Esophagus squamous epithelium (tissue), 5 donors: ENCODE data around the gene PRSS48. TPM values are rescaled to one million over a fixed set of nuclear protein-coding genes. Genes with fewer than 3 reads are reported as not detected.

Source experiments
- DNase-seq: peaks from one replicate; lab custom pipeline; 2025; lab: John Stamatoyannopoulos, UW
- H3K27ac ChIP-seq, 4 donors: fragments of 200-600 bp; sonication (generic); one replicate each; pipeline ENCODE4 v1.5.1; 2016 to 2019; ENCODE audit warnings: mild to moderate bottlenecking in 1 of 4
- H3K27me3 ChIP-seq, 4 donors: fragments of 200-600 bp; sonication (generic); 1 replicate in 3 of 4; 2 replicates in 1 of 4; pipeline versions ENCODE4 v1.5.1 to v1.6.0; 2017 to 2021; ENCODE audit warnings: antibody characterized with exemption in 1 of 4
- H3K36me3 ChIP-seq, 3 donors: fragments of 200-600 bp; sonication (generic); one replicate each; pipeline ENCODE4 v1.5.1; 2016 to 2019
- H3K4me1 ChIP-seq, 3 donors: fragments of 200-600 bp; sonication (generic); one replicate each; pipeline ENCODE4 v1.5.1; 2017 to 2019
- H3K4me3 ChIP-seq, 4 donors: fragments of 200-600 bp; sonication (generic); 1 replicate in 3 of 4; 2 replicates in 1 of 4; pipeline ENCODE4 v1.5.1; 2016 to 2019; ENCODE audit warnings: mild to moderate bottlenecking in 2 of 4, moderate library complexity in 1 of 4
- H3K9me3 ChIP-seq, 3 donors: fragments of 200-600 bp; sonication (generic); one replicate each; pipeline ENCODE4 v1.5.1; 2016 to 2019
- CTCF ChIP-seq, 6 experiments: fragments of 450-650 bp in 4 of 6; fragments of 200-600 bp in 2 of 6; sonication (generic) in 2 of 6; IDR thresholded peaks; one replicate each; pipeline ENCODE4 v1.5.1; 2016 to 2019; ENCODE audit warnings: antibody characterized with exemption in 6 of 6, mild to moderate bottlenecking in 4 of 6, moderate library complexity in 4 of 6
- POLR2A ChIP-seq, 4 donors: fragments of 450-650 bp; IDR thresholded peaks; one replicate each; pipeline ENCODE4 v1.6.1; 2017; ENCODE audit warnings: antibody characterized with exemption in 4 of 4, mild to moderate bottlenecking in 4 of 4, moderate library complexity in 3 of 4
- WGBS, 2 donors: methylation state at CpG; one replicate each; pipeline ENCODE4 v1.1.5; 2018; 5-methylcytosine and 5-hydroxymethylcytosine counted together
- intact Hi-C: fragments of 100-400 bp; cut with DNase I; formaldehyde crosslinking; loops from one replicate; pipeline ENCODE4 v1.15.0; 2022
- total RNA-seq, 4 donors: library from RNA; depleted of rRNA; stranded (reverse); fragments of >200 nt; gene quantifications; one replicate each; pipeline ENCODE4 v1.1.0, GENCODE V29; 2016
- donor health status: DM: yes; HTN: yes; CAD: no.

The PRSS48 gene
- total RNA-seq, 4 donors from 2014 or later = not detected

- Histone ChIP-seq H3K4me1 (peaks cover 10 to 58% (median 13%) of the 10 kb centered on the region in 3 donors), H3K27ac (peak overlapping the region; percentile 89 to 96 (median 92)), H3K27me3 (peaks cover 0 to 13% (median 0%) of the 10 kb centered on the region in 4 donors), H3K4me3 (peak overlapping the region; percentile 75 to 94 (median 84)), H3K9me3 (no peaks in the 10 kb centered on the region), H3K36me3 (no peaks in the 10 kb centered on the region)
- TF ChIP-seq CTCF (IDR thresholded peaks at IDR 0.05) (no peak), POLR2A (IDR thresholded peaks at IDR 0.05) (no peak)
- intact Hi-C loops = no loop called here
- DNase-seq = no peak
- 3 to 6% methylated on average over 12 to 14 of the region's 21 CpGs for WGBS, 2 donors
Observed at GRCh38 chr4:151324752-151325110, 47.8 kb downstream of the PRSS48 start.

GRCh38 chr4:151325111-151325948, 48.4 kb downstream of the PRSS48 start, which contains the start of gene SH3D19:
SH3D19 (minus strand) TSS chr4:151325605; CDS start chr4:151325352, 253 bp downstream.
- WGBS, 2 donors = 3 to 6% methylated on average over 6 to 12 of the region's 88 CpGs
- intact Hi-C loops = no loop called here

GRCh38 chr4:151325949-151326246, 48.9 kb downstream of the PRSS48 start:
- no peak for DNase-seq
- H3K4me1 ChIP-seq = peaks cover 10 to 50% (median 13%) of the 10 kb centered on the region in 3 donors
- H3K27me3 ChIP-seq = peaks cover 0 to 13% (median 0%) of the 10 kb centered on the region in 4 donors
- peak overlapping the region; percentile 89 to 96 (median 92) for H3K27ac ChIP-seq
- peak overlapping the region; percentile 75 to 94 (median 84) for H3K4me3 ChIP-seq
- no peaks in the 10 kb centered on the region for H3K9me3 ChIP-seq
- no peaks in the 10 kb centered on the region for H3K36me3 ChIP-seq
- WGBS, 2 donors = 30 to 36% methylated on average over 6 of the region's 6 CpGs
- no peak for TF ChIP-seq CTCF (IDR thresholded peaks at IDR 0.05)
- TF ChIP-seq POLR2A (IDR thresholded peaks at IDR 0.05) = no peak
- intact Hi-C loops = no loop called here

More at GRCh38 chr4:151325111-151325948, 48.4 kb downstream of the PRSS48 start, which contains the start of gene SH3D19:
- TF ChIP-seq POLR2A (IDR thresholded peaks at IDR 0.05) (peak in 2 of 4 donors; percentile 73 to 79), CTCF (IDR thresholded peaks at IDR 0.05) (no peak)
- Histone ChIP-seq H3K4me3 (peak within 1 kb of the TSS; percentile 75 to 94 (median 84)), H3K27ac (peak within 1 kb of the TSS; percentile 89 to 96 (median 92)), H3K27me3 (peaks cover 0 to 13% (median 0%) of the 10 kb centered on the region in 4 donors), H3K36me3 (no peaks in the 10 kb centered on the region), H3K9me3 (no peaks in the 10 kb centered on the region), H3K4me1 (peaks cover 10 to 54% (median 13%) of the 10 kb centered on the region in 3 donors)
- no peak for DNase-seq

GRCh38 chr4:151329217-151330007, 52.5 kb downstream of the PRSS48 start:
- DNase-seq = no peak
- Histone ChIP-seq H3K4me3 (no peak overlapping the region), H3K4me1 (peaks cover 0 to 25% (median 0%) of the 10 kb centered on the region in 3 donors), H3K27me3 (peaks cover 0 to 13% (median 0%) of the 10 kb centered on the region in 4 donors), H3K36me3 (no peaks in the 10 kb centered on the region), H3K27ac (peak overlapping the region in 1 of 4 donors; percentile 15), H3K9me3 (no peaks in the 10 kb centered on the region)
- intact Hi-C loops = no loop called here
- TF ChIP-seq CTCF (IDR thresholded peaks at IDR 0.05) (no peak), POLR2A (IDR thresholded peaks at IDR 0.05) (no peak)
- 60 to 71% methylated on average over 4 of the region's 4 CpGs for WGBS, 2 donors
